Putamen (tissue), 1 donor: ENCODE measurements around the gene DLST.
A peak's percentile ranks its signal among the peaks of the same experiment; 100 is the strongest.

Experiments
- DNase-seq: peaks from one replicate; pipeline ENCODE4 v3.0.0-alpha.2; 2016; ENCODE audit warnings: low spot score

DLST gene

GRCh38 chr14:74940956-74941565, 59.3 kb downstream of the DLST start:
- no peak for DNase-seq

GRCh38 chr14:74941676-74942097, 60.0 kb downstream of the DLST start:
- peak; percentile 83 for DNase-seq

GRCh38 chr14:74942181-74942580, 60.5 kb downstream of the DLST start:
- DNase-seq = no peak

- no peak for DNase-seq
Measured at GRCh38 chr14:74942608-74943007, 60.9 kb downstream of the DLST start.

- no peak for DNase-seq
Measured at GRCh38 chr14:74945261-74945851, 63.6 kb downstream of the DLST start.

- peak; percentile 64 for DNase-seq
Measured at GRCh38 chr14:74945852-74946658, 64.3 kb downstream of the DLST start.

GRCh38 chr14:74946659-74947281, 65.1 kb downstream of the DLST start:
- no peak for DNase-seq

- DNase-seq = no peak
Measured at GRCh38 chr14:74947353-74948227, 65.9 kb downstream of the DLST start.

GRCh38 chr14:74948228-74949175, 66.8 kb downstream of the DLST start:
- no peak for DNase-seq

- DNase-seq = no peak
Measured at GRCh38 chr14:74949191-74949601, 67.5 kb downstream of the DLST start.

- DNase-seq = no peak
Measured at GRCh38 chr14:74949859-74950573, 68.3 kb downstream of the DLST start.

- no peak for DNase-seq
Measured at GRCh38 chr14:74950795-74951442, 69.2 kb downstream of the DLST start.

GRCh38 chr14:74951443-74952179, 69.9 kb downstream of the DLST start:
- DNase-seq = no peak

- no peak for DNase-seq
Measured at GRCh38 chr14:74952180-74952665, 70.5 kb downstream of the DLST start.

- no peak for DNase-seq
Measured at GRCh38 chr14:74952697-74953484, 71.2 kb downstream of the DLST start.
